ENCODE results near the gene CFAP70. TPM values are rescaled to one million over a fixed set of nuclear protein-coding genes. Genes with fewer than 3 reads are reported as not detected.

CFAP70 gene
- total and polyA plus RNA-seq, 2 experiments from 2014 or later = 0.43 to 0.65 TPM

DNA sequence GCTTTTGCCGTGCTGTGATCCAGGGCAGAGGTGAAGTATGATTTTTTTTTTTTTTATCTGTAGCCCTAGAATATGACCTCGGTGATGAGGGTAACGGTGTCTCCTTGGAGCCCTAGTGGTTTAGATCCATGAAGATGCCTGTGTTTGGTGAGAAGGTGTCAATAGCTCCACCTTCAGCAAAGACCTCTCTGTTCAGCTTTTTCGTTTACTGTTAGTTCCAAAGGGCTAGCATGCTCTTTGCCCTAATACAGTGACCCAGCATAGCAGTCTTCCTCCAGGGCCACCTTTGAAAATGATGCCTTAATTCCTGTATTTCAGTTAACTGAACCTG is 105.5 kb downstream of the CFAP70 start:
- peak; percentile 38 for DNase-seq
- Histone ChIP-seq H3K27me3 (replicated peaks; ENCODE audit: insufficient read depth) (no peaks in the 10 kb centered on the region), H3K79me2 (ENCODE audit: insufficient read depth) (peaks cover 60% of the 10 kb centered on the region), H4K20me1 (ENCODE audit: insufficient read depth) (no peaks in the 10 kb centered on the region), H3K4me2 (ENCODE audit: unreplicated experiment) (peak overlapping the region; percentile 92), H3F3A (ENCODE audit: insufficient read depth) (peaks cover 4% of the 10 kb centered on the region; the same call in 1 of the 2 replicates), H3K4me3 (peak overlapping the region; percentile 96), H3K9ac (peak overlapping the region; percentile 98), H3K4me1 (ENCODE audit: insufficient read depth) (peaks cover 13% of the 10 kb centered on the region; the same call in 1 of the 2 replicates), H3K27ac (peak overlapping the region; percentile 89), H3K36me3 (ENCODE audit: low read depth) (no peaks in the 10 kb centered on the region; the same call in 1 of the 2 replicates), H3K9me3 (ENCODE audit: low read depth) (no peaks in the 10 kb centered on the region), H3K9me2 (ENCODE audit: insufficient read depth) (no peaks in the 10 kb centered on the region), H2AFZ (peak overlapping the region; percentile 88)
- in situ Hi-C loops (cut with MboI) = no loop called here
- 0 to 5% methylated on average over 4 of the region's 4 CpGs for WGBS, 2 experiments (ENCODE audit: low coverage in 1 of 2, low lambda C conversion rate in 2 of 2, missing lambda C conversion rate in 2 of 2)
- TF ChIP-seq EZH2phosphoT487 (IDR thresholded peaks at IDR 0.05; ENCODE audit: insufficient read depth, low read depth) (no peak), EZH2 (IDR thresholded peaks at IDR 0.05; ENCODE audit: insufficient read depth, poor library complexity, severe bottlenecking) (no peak)

- in situ Hi-C loops (cut with MboI) = no loop called here
- no peaks in the 10 kb centered on the region for H3K9me3 ChIP-seq (ENCODE audit: low read depth)
- peak within 1 kb of the TSS; percentile 88 for H2AFZ ChIP-seq
- no peaks in the 10 kb centered on the region; the same call in 1 of the 2 replicates for H3K36me3 ChIP-seq (ENCODE audit: low read depth)
- WGBS, 2 experiments (ENCODE audit: low coverage in 1 of 2, low lambda C conversion rate in 2 of 2, missing lambda C conversion rate in 2 of 2) = 1% methylated on average over 51 of the region's 51 CpGs
- H3F3A ChIP-seq (ENCODE audit: insufficient read depth) = peaks cover 10% of the 10 kb centered on the region; the same call in 1 of the 2 replicates
- peak; percentile 99 for DNase-seq
- peak within 1 kb of the TSS; percentile 89 for H3K27ac ChIP-seq
- TF ChIP-seq EZH2phosphoT487 (IDR thresholded peaks at IDR 0.05; ENCODE audit: insufficient read depth, low read depth) (no peak), EZH2 (IDR thresholded peaks at IDR 0.05; ENCODE audit: insufficient read depth, poor library complexity, severe bottlenecking) (no peak)
- H4K20me1 ChIP-seq (ENCODE audit: insufficient read depth) = no peaks in the 10 kb centered on the region
- H3K9ac ChIP-seq = peak within 1 kb of the TSS; percentile 98
- H3K27me3 ChIP-seq (replicated peaks; ENCODE audit: insufficient read depth) = no peaks in the 10 kb centered on the region
- H3K4me2 ChIP-seq (ENCODE audit: unreplicated experiment) = peak within 1 kb of the TSS; percentile 99
- peaks cover 16% of the 10 kb centered on the region; the same call in 1 of the 2 replicates for H3K4me1 ChIP-seq (ENCODE audit: insufficient read depth)
- H3K79me2 ChIP-seq (ENCODE audit: insufficient read depth) = peaks cover 65% of the 10 kb centered on the region
- no peaks in the 10 kb centered on the region for H3K9me2 ChIP-seq (ENCODE audit: insufficient read depth)
- H3K4me3 ChIP-seq = peak within 1 kb of the TSS; percentile 96
Observed at GRCh38 chr10:73252445-73253224, 106.0 kb downstream of the CFAP70 start, which contains the start of gene MRPS16. TSS of gene MRPS16 (minus strand) at chr10:73252644. CDS start at chr10:73252482, 162 bp downstream.

DNA sequence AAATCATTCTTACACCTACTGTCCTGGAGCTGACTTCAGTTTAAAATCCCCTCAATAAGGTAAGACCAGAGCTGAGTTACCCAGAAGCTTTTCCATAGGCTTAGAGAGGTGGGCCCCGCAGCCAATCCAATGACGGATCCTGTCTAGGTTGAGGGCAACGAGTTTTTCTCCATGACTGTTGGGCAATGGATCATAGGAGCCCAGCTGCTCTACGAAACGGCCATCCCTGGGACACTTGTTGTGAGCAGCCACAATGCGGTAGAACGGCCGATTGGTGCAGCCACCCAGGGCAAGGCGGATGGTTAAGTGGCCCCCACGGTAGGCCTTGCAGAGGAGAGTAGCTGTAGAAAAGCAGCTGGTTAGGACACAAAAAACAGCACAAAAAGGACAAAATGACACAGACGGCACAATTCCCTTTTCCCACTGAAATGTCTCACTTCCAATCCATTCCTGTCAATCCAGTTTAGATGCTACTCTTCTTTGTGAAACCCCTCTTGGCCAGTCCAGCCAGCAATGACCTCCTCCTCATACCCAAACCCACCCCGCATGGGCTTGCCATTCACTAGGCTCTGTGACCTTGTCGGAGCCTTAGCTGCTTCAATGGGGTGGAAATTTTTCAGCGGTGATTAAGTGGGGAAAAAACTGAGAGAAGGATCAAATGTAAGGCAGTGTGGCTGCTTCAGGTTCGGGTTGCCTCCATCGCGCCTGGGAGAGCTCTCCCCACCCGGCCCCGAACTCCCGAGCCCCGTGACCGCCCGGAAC is 106.8 kb downstream of the CFAP70 start:
- Histone ChIP-seq H3K36me3 (ENCODE audit: low read depth) (no peaks in the 10 kb centered on the region; the same call in 1 of the 2 replicates), H3F3A (ENCODE audit: insufficient read depth) (peaks cover 12% of the 10 kb centered on the region; the same call in 1 of the 2 replicates), H3K9me2 (ENCODE audit: insufficient read depth) (no peaks in the 10 kb centered on the region), H3K9ac (peak overlapping the region; percentile 98), H3K9me3 (ENCODE audit: low read depth) (no peaks in the 10 kb centered on the region), H3K79me2 (ENCODE audit: insufficient read depth) (peaks cover 68% of the 10 kb centered on the region), H3K27me3 (replicated peaks; ENCODE audit: insufficient read depth) (no peaks in the 10 kb centered on the region), H3K4me2 (ENCODE audit: unreplicated experiment) (peak overlapping the region; percentile 99), H3K4me3 (peak overlapping the region; percentile 96), H3K4me1 (ENCODE audit: insufficient read depth) (peaks cover 18% of the 10 kb centered on the region; the same call in 1 of the 2 replicates), H4K20me1 (ENCODE audit: insufficient read depth) (no peaks in the 10 kb centered on the region), H3K27ac (peak overlapping the region; percentile 89), H2AFZ (peak overlapping the region; percentile 88)
- DNase-seq = peak; percentile 95
- TF ChIP-seq EZH2 (IDR thresholded peaks at IDR 0.05; ENCODE audit: insufficient read depth, poor library complexity, severe bottlenecking) = no peak
- no peak for TF ChIP-seq EZH2phosphoT487 (IDR thresholded peaks at IDR 0.05; ENCODE audit: insufficient read depth, low read depth)
- 7% methylated on average over 22 to 23 of the region's 23 CpGs for WGBS, 2 experiments (ENCODE audit: low coverage in 1 of 2, low lambda C conversion rate in 2 of 2, missing lambda C conversion rate in 2 of 2)
- in situ Hi-C loops (cut with MboI) = no loop called here

DNA sequence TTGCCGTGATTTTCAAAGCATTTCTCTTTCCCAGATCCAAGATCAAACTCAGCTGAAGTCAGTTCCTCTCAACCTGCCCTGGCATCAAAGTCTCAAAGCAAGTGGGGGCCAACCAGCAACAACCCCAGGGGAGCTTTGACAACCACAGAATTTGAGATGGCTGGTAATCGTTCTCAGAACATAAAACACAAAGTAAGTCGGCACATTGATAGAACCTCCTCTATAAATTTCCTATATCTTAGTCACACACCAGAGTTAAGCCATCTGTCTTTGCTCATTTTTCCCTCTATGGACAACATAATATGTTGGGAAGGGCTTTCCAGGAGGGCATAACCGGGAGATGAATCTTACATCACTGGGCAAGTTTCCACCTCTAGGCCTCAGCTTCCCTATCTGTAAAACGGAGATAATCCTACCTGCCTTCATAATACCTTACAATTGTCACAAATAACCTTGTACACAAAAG is 110.4 kb downstream of the CFAP70 start:
- Histone ChIP-seq H3K4me2 (ENCODE audit: unreplicated experiment) (peak overlapping the region; percentile 85), H3K36me3 (ENCODE audit: low read depth) (peaks cover 8% of the 10 kb centered on the region), H3K79me2 (ENCODE audit: insufficient read depth) (peaks cover 87% of the 10 kb centered on the region), H3K9me3 (ENCODE audit: low read depth) (no peaks in the 10 kb centered on the region), H2AFZ (no peak overlapping the region; the same call in 1 of the 2 replicates), H3K9ac (no peak overlapping the region), H3F3A (ENCODE audit: insufficient read depth) (peaks cover 18% of the 10 kb centered on the region; the same call in 1 of the 2 replicates), H3K9me2 (ENCODE audit: insufficient read depth) (no peaks in the 10 kb centered on the region), H4K20me1 (ENCODE audit: insufficient read depth) (no peaks in the 10 kb centered on the region), H3K27ac (0 out of 2 replicates have a peak overlapping the region, but pooled peaks have one; percentile 64), H3K4me3 (no peak overlapping the region), H3K27me3 (replicated peaks; ENCODE audit: insufficient read depth) (no peaks in the 10 kb centered on the region), H3K4me1 (ENCODE audit: insufficient read depth) (peaks cover 29% of the 10 kb centered on the region)
- in situ Hi-C loops (cut with MboI) = no loop called here
- 77 to 78% methylated on average over 5 of the region's 5 CpGs for WGBS, 2 experiments (ENCODE audit: low coverage in 1 of 2, low lambda C conversion rate in 2 of 2, missing lambda C conversion rate in 2 of 2)
- no peak for DNase-seq
- TF ChIP-seq EZH2phosphoT487 (IDR thresholded peaks at IDR 0.05; ENCODE audit: insufficient read depth, low read depth) (no peak), EZH2 (IDR thresholded peaks at IDR 0.05; ENCODE audit: insufficient read depth, poor library complexity, severe bottlenecking) (no peak)

All from GM23248 (cell line).